HG03460 (cell line): ENCODE data around the gene NUP50.

Experiments used
- ATAC-seq: cut with Tn5 transposase; IDR thresholded peaks from one replicate; pipeline ENCODE4 v1.9.1; 2021; ENCODE audit not compliant: unreplicated experiment

NUP50 gene

GRCh38 chr22:45192701-45193187, 29.0 kb downstream of the NUP50 start:
- ATAC-seq: no peak

- no peak for ATAC-seq
Measured at GRCh38 chr22:45194686-45195085, 31.0 kb downstream of the NUP50 start.

- ATAC-seq: no peak
Measured at GRCh38 chr22:45195616-45196015, 31.9 kb downstream of the NUP50 start.

- no peak for ATAC-seq
Measured at GRCh38 chr22:45196308-45196707, 32.6 kb downstream of the NUP50 start.

- ATAC-seq: no peak
Measured at GRCh38 chr22:45196926-45197605, 33.3 kb downstream of the NUP50 start.

GRCh38 chr22:45197606-45198462, 34.1 kb downstream of the NUP50 start:
- ATAC-seq: no peak

GRCh38 chr22:45198463-45198795, 34.7 kb downstream of the NUP50 start:
- ATAC-seq: no peak

GRCh38 chr22:45199723-45200122, 36.0 kb downstream of the NUP50 start:
- no peak for ATAC-seq

GRCh38 chr22:45200230-45200629, 36.5 kb downstream of the NUP50 start:
- ATAC-seq: no peak

GRCh38 chr22:45200860-45201511, 37.3 kb downstream of the NUP50 start:
- ATAC-seq: no peak

- ATAC-seq: no peak
Measured at GRCh38 chr22:45201678-45202332, 38.1 kb downstream of the NUP50 start.

- no peak for ATAC-seq
Measured at GRCh38 chr22:45202333-45203149, 38.8 kb downstream of the NUP50 start.

- ATAC-seq: no peak
Measured at GRCh38 chr22:45203150-45203951, 39.6 kb downstream of the NUP50 start.

GRCh38 chr22:45204241-45204640, 40.5 kb downstream of the NUP50 start:
- no peak for ATAC-seq

- no peak for ATAC-seq
Measured at GRCh38 chr22:45204819-45205218, 41.1 kb downstream of the NUP50 start.

GRCh38 chr22:45205276-45205925, 41.7 kb downstream of the NUP50 start:
- ATAC-seq: no peak

- ATAC-seq: no peak
Measured at GRCh38 chr22:45206233-45206632, 42.5 kb downstream of the NUP50 start.

- ATAC-seq: no peak
Measured at GRCh38 chr22:45207533-45207932, 43.8 kb downstream of the NUP50 start.

GRCh38 chr22:45207981-45208664, 44.4 kb downstream of the NUP50 start:
- no peak for ATAC-seq
